ENCODE results near the gene PAPOLB. TPM values are rescaled to one million over a fixed set of nuclear protein-coding genes. Genes with fewer than 3 reads are reported as not detected.

PAPOLB gene
- polyA plus RNA-seq, 3 donors, result not detected

- H2AFZ ChIP-seq (ENCODE audit: insufficient read depth, low read depth, low read length, poor library complexity, severe bottlenecking), result no peak overlapping the region
- no peak overlapping the region for H3K27ac Mint-ChIP-seq
- H3K79me2 ChIP-seq (ENCODE audit: insufficient read depth, low read length), result no peaks in the 10 kb centered on the region
- 94% methylated on average over 13 of the region's 20 CpGs for WGBS (ENCODE audit: insufficient coverage)
- intact Hi-C loops (cut with micrococcal nuclease), result no loop called here
- no peak for DNase-seq
- no peaks in the 10 kb centered on the region for H3K4me1 Mint-ChIP-seq
- no peaks in the 10 kb centered on the region for H3K36me3 Mint-ChIP-seq
- no peak for TF ChIP-seq CTCF (IDR thresholded peaks at IDR 0.05)
- no peaks in the 10 kb centered on the region for H3K27me3 ChIP-seq (ENCODE audit: control insufficient read depth in 2 of 2, insufficient read depth in 2 of 2, low read length in 2 of 2)
- H3K27ac ChIP-seq (ENCODE audit: low read depth in 1 of 2, low read length in 2 of 2), result no peak overlapping the region
- H3K9me3 ChIP-seq (replicated peaks in 1 of 2; ENCODE audit: control insufficient read depth in 1 of 2, insufficient read depth in 1 of 2, low read length in 2 of 2), result no peaks in the 10 kb centered on the region
- no peak overlapping the region for H3K4me2 ChIP-seq (replicated peaks; ENCODE audit: extremely low read depth, low read length, poor library complexity, severe bottlenecking)
- peaks cover 3 to 10% (median 7%) of the 10 kb centered on the region in 3 donors for H3K27me3 Mint-ChIP-seq (ENCODE audit: low read depth in 3 of 3)
- no peaks in the 10 kb centered on the region for H3K4me1 ChIP-seq (ENCODE audit: control insufficient read depth in 1 of 2, insufficient read depth in 2 of 2, low read length in 2 of 2)
- no peaks in the 10 kb centered on the region for H3K36me3 ChIP-seq (replicated peaks in 1 of 2; ENCODE audit: control insufficient read depth in 1 of 2, insufficient read depth in 2 of 2, low read length in 2 of 2)
- H3K4me3 Mint-ChIP-seq, result no peak overlapping the region
- H3K4me3 ChIP-seq (replicated peaks in 1 of 3; ENCODE audit: low read depth in 2 of 3, low read length in 3 of 3), result no peak overlapping the region
- H3K9ac ChIP-seq (ENCODE audit: insufficient read depth, low read length, poor library complexity, severe bottlenecking), result no peak overlapping the region
- no peaks in the 10 kb centered on the region for H4K20me1 ChIP-seq (ENCODE audit: insufficient read depth, low read length)
- H3K9me3 Mint-ChIP-seq, result peaks cover 0 to 3% (median 0%) of the 10 kb centered on the region in 7 donors
Observed at GRCh38 chr7:4820967-4821471, 40.8 kb downstream of the PAPOLB start.

GRCh38 chr7:4820405-4820966 lies 41.3 kb downstream of the PAPOLB start:
- H3K36me3 Mint-ChIP-seq, result no peaks in the 10 kb centered on the region
- no peak overlapping the region for H2AFZ ChIP-seq (ENCODE audit: insufficient read depth, low read depth, low read length, poor library complexity, severe bottlenecking)
- H3K79me2 ChIP-seq (ENCODE audit: insufficient read depth, low read length), result no peaks in the 10 kb centered on the region
- no peak overlapping the region for H3K4me3 Mint-ChIP-seq
- peaks cover 0 to 3% (median 0%) of the 10 kb centered on the region in 7 donors for H3K9me3 Mint-ChIP-seq
- H3K9ac ChIP-seq (ENCODE audit: insufficient read depth, low read length, poor library complexity, severe bottlenecking), result no peak overlapping the region
- intact Hi-C loops (cut with micrococcal nuclease), result no loop called here
- DNase-seq, result no peak
- no peaks in the 10 kb centered on the region for H3K4me1 Mint-ChIP-seq
- H3K4me2 ChIP-seq (replicated peaks; ENCODE audit: extremely low read depth, low read length, poor library complexity, severe bottlenecking), result no peak overlapping the region
- TF ChIP-seq CTCF (IDR thresholded peaks at IDR 0.05), result no peak
- no peaks in the 10 kb centered on the region for H4K20me1 ChIP-seq (ENCODE audit: insufficient read depth, low read length)
- no peaks in the 10 kb centered on the region for H3K36me3 ChIP-seq (replicated peaks in 1 of 2; ENCODE audit: control insufficient read depth in 1 of 2, insufficient read depth in 2 of 2, low read length in 2 of 2)
- no peak overlapping the region for H3K27ac ChIP-seq (ENCODE audit: low read depth in 1 of 2, low read length in 2 of 2)
- no peak overlapping the region for H3K27ac Mint-ChIP-seq
- H3K4me3 ChIP-seq (replicated peaks in 1 of 3; ENCODE audit: low read depth in 2 of 3, low read length in 3 of 3), result no peak overlapping the region
- peaks cover 3 to 8% (median 7%) of the 10 kb centered on the region in 3 donors for H3K27me3 Mint-ChIP-seq (ENCODE audit: low read depth in 3 of 3)
- 86% methylated on average over 14 of the region's 19 CpGs for WGBS (ENCODE audit: insufficient coverage)
- H3K4me1 ChIP-seq (ENCODE audit: control insufficient read depth in 1 of 2, insufficient read depth in 2 of 2, low read length in 2 of 2), result no peaks in the 10 kb centered on the region
- H3K27me3 ChIP-seq (ENCODE audit: control insufficient read depth in 2 of 2, insufficient read depth in 2 of 2, low read length in 2 of 2), result no peaks in the 10 kb centered on the region
- H3K9me3 ChIP-seq (replicated peaks in 1 of 2; ENCODE audit: control insufficient read depth in 1 of 2, insufficient read depth in 1 of 2, low read length in 2 of 2), result no peaks in the 10 kb centered on the region
